GM18909 (cell line): ENCODE data around the gene SLC23A2.
"Not testable (repeated sequence)": the region's sequence is repeated elsewhere in the genome, so short reads cannot be mapped to it uniquely, and the experiment has no call there.

ENCODE experiments used
- ATAC-seq: cut with Tn5 transposase; IDR thresholded peaks from one replicate; pipeline ENCODE4 v1.9.1; 2021; ENCODE audit warnings: mild to moderate bottlenecking; ENCODE audit not compliant: unreplicated experiment, poor library complexity

The SLC23A2 gene

DNA sequence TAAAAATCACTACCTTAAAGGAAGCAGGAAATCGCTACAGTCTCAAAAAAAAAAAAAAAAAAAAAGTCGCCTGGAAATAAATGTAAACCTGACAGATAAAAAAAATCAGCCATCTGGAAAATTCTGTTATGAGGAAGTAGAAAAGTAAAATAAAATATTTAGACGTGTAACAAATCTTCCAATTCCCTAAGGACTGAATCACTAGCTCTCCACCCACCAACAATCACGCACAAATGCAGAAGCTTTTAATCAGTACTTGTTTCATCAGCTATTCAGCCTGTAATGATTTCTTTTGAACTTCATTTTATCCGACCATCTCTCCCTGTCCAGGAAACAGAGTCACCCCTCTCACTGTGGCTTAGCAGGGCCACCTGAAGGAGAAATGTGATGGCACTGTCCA lies 59.0 kb downstream of the SLC23A2 start:
- no peak for ATAC-seq

DNA sequence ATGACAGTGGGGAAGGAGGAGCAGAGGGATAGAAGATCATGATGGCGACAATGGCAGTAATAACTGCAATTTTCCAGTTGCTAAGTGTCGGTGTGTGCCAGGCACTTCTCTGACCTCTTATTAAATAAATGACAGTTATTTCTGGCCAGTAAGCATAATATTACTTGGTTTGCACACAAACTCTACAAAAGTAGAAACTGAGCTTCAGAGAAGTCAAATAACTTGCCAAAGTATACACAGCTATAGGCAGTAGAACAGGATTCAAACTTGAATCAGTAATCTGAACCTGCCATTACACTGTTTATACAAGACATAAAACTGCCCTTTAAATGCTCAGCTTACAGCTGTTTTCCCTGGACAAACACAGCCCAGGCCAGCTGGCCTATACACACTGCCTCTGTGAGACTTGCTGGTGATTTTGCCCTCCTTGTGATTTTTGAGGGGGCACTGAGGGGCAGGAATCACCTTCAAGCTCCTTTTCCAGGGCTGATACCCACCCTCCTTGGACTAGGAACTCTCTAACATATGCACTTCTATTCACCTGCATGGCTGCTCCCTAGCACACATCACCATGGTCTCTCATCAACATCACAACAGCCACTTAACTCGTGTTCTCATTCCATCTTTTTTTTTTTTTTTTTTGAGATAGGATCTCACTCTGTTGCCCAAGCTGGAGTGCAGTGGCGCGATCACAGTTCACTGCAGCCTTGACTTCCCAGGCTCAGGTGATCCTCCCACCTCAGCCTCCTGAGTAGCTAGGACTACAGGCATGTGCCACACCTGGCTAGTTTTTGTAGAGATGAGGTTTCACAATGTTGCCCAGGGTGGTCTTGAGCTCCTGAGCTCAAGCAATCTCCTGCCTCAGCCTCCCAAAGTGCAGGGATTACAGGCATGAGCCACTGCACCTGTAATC lies 63.6 kb downstream of the SLC23A2 start:
- no peak for ATAC-seq

DNA sequence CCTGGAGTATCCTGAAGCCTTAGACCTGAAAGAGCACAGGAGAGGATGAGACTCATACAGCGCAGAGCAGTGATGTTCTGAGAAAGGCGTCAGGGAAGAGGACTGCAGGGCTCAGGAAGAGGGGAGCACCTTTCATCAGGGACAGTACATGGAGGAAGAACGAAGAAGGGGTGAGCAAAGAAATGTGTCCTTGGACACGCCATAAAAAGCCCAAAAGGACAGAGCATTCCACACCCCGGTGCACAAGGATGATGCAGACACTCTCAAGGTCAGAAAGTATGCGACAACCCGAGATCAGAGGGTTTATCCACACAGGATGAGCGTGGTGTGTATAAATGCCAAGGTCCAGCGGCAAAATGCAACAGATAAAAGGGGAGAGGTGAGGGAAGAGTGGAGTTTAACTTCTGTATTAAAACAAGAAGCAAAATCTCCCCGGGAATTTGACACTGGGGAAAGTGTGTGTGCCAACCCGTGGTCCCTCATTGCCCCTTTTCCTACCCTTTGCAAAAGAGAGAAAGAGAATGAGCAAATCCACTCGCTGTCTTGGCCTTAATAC lies 64.4 kb downstream of the SLC23A2 start:
- no peak for ATAC-seq

DNA sequence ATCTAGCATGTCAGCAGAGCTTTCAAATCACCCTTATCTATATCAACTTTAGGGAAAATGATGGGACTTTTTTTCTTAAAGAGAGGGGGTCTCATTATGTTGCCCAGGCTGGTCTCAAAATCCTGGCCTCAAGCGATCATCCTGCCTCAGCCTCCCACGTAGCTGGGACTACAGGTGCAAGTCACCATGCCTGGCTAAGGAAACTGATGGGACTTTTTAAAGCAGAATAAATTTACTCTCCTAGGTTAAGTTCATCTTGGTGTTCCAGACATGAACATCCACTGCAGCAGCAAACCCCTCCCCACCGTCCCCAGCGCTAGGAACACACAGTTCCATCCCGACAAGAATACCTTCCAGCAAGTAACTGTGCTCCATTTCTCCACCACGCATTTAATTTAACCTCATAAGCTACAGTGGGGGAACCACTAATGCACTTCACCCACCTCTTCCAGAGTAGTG lies 64.9 kb downstream of the SLC23A2 start:
- no peak for ATAC-seq

DNA sequence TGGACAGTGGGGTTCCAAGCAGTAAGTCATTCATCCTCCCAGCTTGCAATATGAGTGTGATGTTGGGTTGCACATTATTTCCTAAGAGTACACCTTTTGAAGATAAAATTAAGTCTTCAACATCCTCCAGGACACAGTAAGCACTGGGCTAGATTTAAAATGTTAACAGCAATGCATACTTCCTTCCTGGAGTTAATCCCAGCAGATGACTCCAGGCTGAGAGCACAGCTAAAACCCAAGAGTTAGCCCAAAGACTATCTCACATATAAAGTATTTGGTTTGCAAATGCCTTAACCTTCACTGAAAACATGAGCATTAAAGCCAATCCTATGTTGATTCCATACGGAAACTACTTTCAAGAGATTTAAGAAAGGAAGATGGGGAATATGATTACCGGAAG lies 69.2 kb downstream of the SLC23A2 start:
- ATAC-seq, result no peak

DNA sequence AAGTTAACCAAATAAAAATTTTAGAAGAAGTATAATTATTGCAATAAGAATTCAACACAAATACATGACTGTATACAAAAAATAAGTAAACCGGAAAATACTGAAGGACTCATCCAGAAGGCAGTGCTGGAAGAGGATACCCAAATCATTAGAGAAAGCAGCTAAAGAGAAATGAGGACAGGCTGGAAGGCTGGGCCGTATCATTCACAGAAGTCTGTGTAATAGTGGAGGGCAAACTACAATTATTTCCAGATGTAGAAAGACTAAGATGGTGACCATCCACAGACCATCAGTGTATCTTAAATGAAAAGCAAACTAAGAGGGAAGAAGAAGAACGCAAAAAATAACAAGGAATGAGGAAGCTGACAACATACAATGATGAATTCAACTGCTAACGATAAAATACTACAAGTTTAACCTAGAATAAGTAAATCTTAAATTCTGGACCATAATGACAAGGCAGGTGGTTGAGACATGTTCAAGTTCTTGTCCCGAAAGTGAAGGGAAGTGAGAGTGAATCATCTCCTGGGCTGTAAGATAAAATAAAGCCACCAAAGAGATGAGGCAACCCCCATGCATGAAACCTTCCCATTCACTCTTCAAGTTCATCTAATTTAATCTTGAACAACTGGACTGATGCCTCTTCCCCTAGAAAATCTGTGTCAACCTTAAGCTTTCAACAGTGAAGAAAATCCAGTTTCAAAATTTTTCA lies 71.5 kb downstream of the SLC23A2 start:
- no peak for ATAC-seq

DNA sequence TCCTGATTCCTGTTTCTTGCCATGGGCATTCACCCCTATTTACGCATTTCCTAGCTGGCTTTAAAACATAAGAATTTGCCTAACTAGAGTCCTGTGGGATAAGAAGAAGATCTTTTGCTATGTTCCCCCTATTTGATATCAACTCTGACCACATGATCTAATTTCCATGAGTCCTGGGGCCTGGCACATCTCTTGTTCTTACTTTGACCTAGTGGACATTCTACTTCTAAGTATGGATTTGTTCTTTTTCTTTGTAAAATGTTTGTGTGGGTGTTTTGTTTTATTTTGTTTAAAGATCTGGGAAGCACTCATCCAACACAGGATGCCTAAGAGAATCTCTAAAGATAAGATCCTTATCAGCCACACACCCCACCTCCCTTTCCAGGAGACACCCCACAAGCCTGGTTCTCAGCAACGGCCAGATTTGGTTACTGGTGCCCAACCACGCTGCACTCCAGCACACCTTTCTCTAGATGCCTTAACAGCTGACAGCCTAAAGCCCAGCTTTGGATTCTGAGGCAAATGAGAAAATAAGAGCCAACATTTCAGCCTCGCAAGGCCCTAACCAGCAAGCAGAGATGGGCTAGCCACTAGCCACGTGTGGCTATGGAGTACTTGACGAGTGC lies 74.7 kb downstream of the SLC23A2 start:
- ATAC-seq, result no peak

DNA sequence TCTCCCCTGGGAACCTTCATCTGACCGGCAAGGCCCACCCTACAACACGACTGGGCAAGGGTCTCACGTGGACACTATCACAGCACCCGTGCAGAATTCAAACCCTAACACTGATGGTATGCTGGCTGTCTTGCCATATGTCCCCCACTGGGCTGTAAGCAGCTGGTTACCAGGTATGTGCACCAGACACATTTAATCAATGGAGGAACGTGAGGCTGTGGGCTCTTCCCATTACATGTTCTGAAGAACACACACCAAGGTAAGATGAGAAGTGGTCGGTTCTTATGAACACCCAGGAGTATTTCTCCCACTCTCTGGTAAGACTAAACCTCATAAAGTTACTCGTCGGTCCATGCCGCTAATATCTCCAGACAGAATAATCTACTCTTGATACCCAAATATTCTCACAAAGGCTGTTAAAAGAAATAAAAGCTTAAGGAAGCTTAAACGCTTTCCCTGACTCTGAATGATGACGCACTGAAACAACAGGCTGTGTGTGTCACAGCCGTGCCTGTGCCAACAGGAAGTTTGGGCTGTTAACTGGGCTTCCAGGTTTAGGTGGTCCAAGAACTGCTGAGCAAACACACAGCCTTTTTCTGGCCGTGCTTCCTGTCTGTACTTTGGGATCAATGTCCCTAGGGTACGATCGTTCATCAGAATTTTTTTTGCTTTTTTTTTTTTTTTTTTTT lies 75.3 kb downstream of the SLC23A2 start:
- ATAC-seq, result no peak

DNA sequence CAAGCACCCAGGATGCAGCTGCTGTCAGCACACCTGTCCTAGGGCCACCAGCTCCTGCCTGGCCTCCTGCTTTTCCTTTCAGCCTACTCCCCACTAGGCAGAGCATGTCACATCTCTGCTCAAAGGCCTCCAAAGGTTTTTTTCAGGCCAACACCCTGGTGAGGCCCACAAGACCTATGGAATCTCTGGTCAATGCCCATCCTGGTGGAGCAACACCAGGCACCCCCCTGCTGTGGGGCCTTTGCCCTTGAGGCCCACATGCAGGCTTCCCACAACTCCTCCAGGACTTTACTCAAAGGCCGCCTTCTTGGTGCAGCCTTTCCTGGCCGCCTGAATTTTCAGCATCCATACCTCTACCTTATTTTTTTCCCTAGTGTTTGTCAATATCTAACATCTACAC lies 76.9 kb downstream of the SLC23A2 start:
- ATAC-seq, result no peak

DNA sequence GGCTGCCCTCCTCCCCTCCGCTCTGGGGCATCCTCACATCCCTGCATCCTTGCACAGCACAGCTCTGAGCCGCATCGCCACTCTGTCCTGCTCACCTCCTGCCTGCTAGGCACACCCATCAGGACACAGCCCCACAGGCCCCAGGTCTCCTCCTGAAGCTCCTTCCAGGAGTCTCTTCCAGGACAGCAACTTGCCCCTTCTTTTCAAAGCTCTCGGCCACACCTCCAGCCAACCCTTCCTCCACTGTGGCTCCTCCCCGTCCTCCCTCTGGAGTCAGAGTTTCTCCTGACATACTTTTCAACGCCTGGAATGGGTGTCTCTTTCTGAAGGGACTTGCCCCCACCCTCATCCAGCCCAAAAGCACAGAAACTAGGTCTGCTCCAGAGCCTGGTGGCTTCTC lies 77.3 kb downstream of the SLC23A2 start:
- no peak for ATAC-seq

DNA sequence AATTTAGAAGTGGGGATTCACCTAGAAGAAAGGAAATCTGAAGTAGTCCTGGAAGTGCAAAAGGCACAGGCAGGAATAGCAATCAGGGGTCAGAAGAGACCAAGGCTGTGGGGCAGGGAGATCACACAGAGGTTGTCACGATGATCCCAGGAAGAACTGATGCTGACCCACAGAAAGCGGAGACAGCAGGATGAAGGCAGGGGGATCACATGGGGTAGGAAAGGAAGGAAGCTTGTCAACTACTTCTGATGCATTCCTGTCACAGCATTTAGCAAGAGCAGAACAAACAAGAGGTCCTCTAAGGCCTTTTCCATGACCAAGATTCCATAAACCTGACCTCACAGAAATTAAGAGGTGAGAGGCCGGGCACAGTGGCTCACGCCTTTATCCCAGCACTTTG lies 79.1 kb downstream of the SLC23A2 start:
- ATAC-seq, result no peak

DNA sequence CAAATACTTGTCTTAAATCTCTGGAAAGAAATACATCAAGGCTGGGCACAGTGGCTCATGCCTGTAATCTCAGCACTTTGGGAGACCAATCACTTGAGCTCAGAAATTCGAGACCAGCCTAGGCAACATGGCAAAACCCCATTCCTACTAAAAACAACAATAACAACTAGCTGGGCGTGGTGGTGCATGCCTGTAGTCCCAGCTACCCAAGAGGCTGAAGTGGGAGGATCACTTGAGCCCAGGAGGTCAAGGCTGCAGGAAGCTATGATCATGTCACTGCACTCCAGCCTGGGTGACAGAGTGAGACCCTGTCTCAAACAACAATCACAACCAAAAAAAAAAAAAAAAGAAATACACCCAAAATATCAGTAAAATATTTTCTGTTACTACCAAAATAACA lies 80.0 kb downstream of the SLC23A2 start:
- not testable (repeated sequence) for ATAC-seq

DNA sequence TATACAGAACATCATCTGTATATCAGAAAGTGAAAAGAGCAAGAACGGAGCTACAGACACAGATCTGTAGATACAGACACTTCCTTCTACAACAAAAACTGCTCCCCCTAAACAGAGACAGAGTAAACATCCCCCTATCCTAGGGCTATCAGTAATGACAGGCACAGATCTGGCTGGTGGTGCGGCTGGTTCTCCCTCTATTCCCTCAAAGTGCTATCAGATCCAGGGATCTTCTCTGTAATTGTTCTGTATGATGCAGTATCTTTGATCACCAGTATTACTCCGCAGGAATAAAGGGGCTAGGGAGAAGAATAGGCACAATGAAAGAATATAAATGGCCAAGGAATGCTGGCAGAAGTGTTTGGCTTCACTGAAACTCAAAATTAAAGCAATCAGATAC lies 80.7 kb downstream of the SLC23A2 start:
- no peak for ATAC-seq

DNA sequence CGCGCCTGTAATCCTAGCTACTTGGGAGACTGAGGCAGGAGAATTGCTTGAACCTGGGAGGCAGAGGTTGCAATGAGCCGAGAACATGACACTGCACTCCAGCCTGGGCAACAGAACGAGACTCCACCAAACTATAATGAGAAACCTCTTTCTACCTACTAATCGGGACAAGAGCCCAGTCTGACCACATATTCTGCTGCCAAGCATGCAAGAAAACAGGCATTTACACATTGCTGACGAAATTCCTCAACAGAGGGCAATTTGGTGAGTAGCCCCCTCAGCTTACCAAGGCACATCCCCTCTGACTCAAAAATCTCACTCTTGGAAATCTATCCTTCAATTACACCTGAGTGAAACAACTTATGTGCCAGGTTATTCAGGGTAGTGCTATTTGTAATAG lies 81.2 kb downstream of the SLC23A2 start:
- ATAC-seq, result no peak

DNA sequence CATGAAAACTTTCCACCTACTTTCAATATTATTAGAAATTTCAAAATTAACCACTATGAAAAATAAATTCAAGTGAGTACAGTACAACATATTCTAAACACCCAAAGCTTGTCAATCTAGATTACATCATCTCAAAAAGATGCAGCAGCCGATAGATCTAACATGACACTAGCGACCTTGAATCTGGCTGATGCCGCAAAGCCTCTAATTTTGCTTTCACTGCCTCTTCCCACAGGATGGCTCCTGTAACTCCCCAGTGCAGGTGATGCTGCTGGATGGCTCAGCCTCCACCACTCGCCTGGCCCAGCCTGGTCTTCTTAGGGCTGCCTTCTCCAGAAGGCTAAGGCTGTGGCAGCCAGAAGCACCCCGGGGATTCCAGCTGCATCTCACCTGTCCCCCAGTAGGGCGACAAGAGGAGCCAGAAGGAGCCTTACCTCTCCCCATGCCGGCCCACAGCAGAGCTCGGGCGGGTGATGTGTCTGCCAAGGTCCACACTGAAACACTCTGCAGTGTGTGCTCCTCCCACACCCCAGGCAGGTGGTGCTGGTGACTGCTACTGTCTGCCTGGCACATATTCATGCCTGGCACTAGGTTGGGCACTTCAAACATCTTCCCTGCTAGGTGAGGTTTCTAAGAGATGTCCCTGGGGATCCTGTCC lies 82.1 kb downstream of the SLC23A2 start:
- ATAC-seq, result no peak

DNA sequence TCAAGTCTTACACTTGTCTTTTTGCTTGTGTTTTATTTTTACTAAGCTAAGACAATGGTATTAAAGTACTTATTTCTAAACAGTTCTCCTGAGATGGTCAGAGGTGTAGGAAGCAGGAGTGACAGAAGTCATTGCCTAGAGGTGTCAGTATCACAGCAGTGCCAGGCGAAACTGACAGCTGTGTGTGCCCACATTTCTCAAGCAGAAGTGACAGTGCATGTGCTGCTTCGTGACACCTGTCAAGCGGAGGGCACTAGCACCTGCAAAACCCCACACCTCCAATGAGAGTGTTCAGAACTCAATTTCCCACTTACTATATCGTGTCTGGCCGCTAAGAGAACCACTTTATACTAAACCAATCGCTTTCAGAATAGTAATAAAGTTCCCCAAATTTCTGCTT lies 82.8 kb downstream of the SLC23A2 start:
- no peak for ATAC-seq

DNA sequence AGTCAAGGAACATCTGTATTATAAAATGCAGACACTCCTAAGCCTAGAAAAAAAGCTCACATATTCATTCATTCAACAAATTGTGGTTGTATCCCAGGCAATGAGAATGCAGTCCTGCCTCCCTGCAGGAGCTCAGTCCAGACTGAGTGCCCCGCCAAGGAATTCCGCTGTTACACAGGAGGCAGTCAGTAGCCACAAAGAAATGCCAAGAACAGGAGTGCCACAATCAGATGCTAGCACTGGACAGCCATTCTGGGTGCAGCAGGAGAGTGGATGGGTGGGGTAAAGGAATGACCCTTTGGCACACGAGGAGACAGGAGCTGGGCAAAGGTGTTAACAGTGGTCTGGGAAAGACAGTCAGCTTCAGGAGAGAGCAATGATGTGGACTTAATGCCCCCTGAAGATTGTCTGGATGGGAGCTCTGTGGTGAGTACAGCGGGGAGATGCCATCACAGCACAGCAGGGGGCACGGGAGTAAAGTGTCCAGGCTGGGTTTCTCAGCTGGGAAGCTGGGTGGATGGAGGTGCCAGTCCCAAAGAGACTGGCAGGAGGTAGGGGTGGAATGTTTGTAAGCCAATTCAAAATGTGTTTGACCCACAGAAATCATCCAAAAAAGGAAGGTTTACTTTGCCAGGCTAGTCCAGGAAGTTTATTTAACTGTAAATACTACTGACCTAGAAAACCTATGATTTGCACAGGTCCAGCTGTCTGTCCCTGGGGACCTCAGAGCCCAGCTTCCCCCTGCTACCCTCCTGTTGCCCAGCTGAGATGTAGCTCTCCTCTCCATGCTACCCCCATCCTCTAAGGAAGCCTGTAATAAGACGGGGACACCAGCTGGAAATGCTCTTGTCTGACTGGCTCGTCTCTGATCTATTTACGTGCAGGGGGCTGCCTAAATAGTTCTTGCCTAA lies 84.1 kb downstream of the SLC23A2 start:
- no peak for ATAC-seq

DNA sequence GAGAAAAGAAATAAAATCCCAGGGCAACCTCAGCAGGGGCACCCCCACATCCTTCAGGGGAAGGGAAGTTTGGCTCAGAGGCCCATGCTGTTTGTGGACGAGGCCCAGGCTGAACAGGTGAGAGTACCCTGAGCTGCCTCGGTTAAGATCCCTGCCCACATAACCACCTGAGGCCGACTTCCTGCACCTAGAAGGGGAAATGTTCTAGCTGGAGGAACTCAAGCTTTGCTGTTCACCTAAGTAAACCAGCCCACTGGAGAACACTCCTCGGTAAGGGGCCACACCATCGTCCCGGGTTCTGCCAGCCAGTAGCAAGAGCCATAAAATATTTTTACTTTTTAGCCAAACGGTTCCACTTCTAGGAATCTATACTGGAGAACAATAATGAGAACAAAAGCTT lies 88.2 kb downstream of the SLC23A2 start:
- ATAC-seq, result no peak
